Posterior cingulate gyrus (tissue), 11 donors: ENCODE measurements around the gene SYT13.

Experiments used
- DNase-seq, 10 donors: peaks; one replicate each; pipeline versions ENCODE4 v3.0.0 to v3.0.0-alpha.2; 2020 to 2021; ENCODE audit warnings: mixed read lengths in 3 of 10
- intact Hi-C: fragments of 100-400 bp; cut with DNase I; formaldehyde crosslinking; loops from one replicate; pipeline ENCODE4 v1.15.1; 2023

SYT13 gene, protein sequence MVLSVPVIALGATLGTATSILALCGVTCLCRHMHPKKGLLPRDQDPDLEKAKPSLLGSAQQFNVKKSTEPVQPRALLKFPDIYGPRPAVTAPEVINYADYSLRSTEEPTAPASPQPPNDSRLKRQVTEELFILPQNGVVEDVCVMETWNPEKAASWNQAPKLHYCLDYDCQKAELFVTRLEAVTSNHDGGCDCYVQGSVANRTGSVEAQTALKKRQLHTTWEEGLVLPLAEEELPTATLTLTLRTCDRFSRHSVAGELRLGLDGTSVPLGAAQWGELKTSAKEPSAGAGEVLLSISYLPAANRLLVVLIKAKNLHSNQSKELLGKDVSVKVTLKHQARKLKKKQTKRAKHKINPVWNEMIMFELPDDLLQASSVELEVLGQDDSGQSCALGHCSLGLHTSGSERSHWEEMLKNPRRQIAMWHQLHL

GRCh38 chr11:45285930-45286632 lies at the start of gene SYT13:
TSS of gene SYT13 (minus strand) at chr11:45286341. CDS start at chr11:45286207, 134 bp downstream.
- peak in 9 of 10 donors; percentile 13 to 97 (median 78) for DNase-seq
- intact Hi-C loops: no loop called here

- intact Hi-C loops: no loop called here
- no peak for DNase-seq
These were observed 49.3 kb upstream of the SYT13 start for GRCh38 chr11:45335434-45335833.

- DNase-seq: no peak
- intact Hi-C loops: loop anchor here (5.0 kb wide), 1 partner anchor 398 kb away; no protein-coding TSS in a partner anchor
These were observed 48.7 kb upstream of the SYT13 start for GRCh38 chr11:45334836-45335235.

DNA sequence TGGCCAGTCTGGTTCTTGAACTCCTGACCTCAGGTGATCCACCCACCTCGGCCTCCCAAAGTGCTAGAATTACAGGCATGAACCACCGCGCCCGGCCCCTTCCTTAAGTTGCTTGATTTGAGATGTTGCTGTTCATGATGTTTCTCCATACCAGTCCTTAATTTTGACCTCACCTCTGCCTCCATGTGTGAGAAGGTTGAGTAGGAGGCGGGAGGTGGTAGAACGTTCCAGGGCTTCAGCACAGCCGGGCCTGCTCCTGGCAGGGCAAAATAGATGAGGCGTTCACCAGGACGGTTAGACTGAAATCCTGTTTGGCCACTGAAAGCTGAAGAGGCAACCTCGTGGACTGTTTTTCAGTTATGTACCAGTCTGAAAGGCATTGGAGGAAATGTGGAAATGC lies 48.3 kb upstream of the SYT13 start:
- intact Hi-C loops: loop anchor here (5.0 kb wide), 1 partner anchor 397 kb away; no protein-coding TSS in a partner anchor
- DNase-seq: no peak

DNA sequence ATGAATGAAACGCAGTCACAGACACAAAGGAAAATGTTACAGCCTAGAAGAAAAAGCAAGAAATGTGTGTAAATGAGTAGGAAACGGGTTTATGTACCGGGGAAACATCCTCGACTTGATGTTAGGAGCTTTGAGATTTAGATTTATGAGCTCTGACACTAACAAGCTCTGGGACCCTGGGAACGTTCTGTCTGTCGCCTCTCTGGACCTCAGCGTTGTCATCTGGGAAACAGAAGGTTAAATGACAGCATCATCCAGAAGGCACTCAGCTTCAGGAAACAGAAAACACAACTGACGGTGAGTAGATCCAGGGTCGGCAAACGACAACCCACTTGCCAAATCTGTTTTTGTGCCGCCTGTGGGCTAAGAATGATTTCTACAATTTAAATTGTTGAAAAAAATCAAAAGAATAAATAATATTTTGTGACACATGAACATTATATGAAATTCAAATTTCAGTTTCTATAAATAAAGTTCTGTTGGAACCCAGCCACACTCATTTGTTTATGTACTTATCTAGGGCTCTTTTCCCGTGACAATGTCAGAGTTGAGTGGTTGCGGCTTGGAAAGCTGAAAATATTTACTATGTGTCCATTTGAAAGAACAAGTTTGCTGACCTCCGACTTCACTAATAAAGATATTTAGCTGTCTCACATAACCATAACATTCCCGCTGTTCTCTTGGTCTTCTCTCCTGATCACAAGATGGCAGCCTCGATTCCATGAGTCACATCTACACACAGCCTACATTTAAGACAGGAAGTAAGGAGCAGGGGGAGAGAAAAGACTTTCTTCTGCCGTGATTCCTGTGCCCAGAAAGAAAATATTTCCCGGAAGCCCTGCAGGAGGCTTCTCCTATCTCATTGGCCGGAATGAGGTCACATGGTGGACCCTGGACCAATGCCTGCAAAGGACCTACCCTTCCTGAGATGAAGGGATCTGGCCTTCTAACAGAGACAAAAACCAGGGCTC lies 47.1 kb upstream of the SYT13 start:
- peak in 1 of 10 donors; percentile 14 for DNase-seq
- intact Hi-C loops: loop anchor here (5.0 kb wide), 1 partner anchor 396 kb away; no protein-coding TSS in a partner anchor

DNA sequence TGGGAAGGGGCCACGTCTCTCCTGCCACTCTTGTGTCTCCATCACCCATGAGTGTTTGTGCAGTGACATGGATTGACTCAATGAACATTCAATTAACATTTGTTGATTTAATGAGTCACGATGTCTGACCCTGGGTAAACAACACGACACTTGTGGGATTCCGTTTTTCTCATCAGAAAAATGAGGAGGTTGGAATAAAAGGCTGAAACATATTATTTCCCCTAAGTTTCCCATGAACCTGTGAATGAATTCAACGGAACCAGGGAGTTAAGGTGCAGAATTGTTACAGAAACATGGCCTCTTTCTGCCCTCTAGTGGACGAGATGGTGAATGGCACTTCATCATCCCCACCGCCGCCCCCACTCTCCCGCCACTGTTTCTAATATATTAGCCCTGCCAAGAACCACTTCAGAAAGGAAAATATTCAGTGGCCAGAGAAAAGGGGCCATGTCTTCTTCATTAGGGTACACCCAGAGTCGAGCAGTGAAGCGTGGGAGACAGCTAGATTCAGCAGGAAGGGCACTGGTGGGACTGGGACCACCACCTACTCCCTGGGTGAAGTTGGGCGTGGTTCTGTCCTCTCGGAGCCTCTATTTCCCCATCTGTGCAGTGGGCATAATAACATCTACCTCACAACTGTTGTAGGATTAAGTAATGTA lies 46.3 kb upstream of the SYT13 start:
- peak in 3 of 10 donors; percentile 37 to 72 (median 45) for DNase-seq
- intact Hi-C loops: loop anchor here (1.0 to 5.0 kb wide), 2 partner anchors 222 to 395 kb away; no protein-coding TSS in a partner anchor

DNA sequence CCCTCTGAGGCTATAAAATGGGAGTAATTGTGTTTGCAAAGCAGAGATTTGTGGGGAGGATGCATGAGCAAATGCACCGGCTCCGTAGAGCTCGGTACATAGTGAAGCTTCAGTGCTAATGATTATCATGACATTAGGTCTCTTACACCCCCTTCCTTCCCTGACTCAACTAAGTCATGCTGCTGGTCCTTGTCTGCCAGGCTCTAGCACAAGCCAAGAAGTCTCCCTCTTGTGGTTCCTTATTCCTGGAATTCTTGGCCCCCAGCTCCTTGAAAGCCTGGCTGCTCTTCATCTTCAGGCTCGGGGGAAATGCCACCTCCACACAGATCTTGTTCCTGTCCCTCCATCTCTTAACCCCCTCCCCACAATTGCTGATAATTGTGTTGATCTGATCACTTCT lies 45.7 kb upstream of the SYT13 start:
- DNase-seq: no peak
- intact Hi-C loops: loop anchor here (1.0 to 5.0 kb wide), 2 partner anchors 222 to 395 kb away; no protein-coding TSS in a partner anchor

GRCh38 chr11:45328726-45329125 lies 42.6 kb upstream of the SYT13 start:
- no peak for DNase-seq
- intact Hi-C loops: no loop called here

DNA sequence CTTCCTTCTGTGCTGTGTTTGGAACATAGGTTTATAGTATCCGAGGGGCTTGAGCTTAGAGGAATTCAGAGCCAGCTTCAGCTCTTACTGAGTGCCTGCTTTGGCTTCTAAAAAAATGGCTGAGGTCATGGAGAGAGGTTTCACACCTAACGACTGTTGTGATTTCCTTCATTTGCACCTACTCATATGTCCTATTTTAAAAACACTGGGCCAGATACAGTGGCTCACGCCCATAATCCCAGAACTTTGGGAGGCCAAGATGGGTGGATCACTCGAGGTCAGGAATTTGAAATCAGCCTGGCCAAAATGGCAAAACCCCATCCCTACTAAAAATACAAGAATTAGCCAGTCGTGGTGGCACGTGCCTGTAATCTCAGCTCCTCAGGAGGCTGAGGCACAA lies 38.3 kb upstream of the SYT13 start:
- peak in 1 of 10 donors; percentile 15 for DNase-seq
- intact Hi-C loops: no loop called here

DNA sequence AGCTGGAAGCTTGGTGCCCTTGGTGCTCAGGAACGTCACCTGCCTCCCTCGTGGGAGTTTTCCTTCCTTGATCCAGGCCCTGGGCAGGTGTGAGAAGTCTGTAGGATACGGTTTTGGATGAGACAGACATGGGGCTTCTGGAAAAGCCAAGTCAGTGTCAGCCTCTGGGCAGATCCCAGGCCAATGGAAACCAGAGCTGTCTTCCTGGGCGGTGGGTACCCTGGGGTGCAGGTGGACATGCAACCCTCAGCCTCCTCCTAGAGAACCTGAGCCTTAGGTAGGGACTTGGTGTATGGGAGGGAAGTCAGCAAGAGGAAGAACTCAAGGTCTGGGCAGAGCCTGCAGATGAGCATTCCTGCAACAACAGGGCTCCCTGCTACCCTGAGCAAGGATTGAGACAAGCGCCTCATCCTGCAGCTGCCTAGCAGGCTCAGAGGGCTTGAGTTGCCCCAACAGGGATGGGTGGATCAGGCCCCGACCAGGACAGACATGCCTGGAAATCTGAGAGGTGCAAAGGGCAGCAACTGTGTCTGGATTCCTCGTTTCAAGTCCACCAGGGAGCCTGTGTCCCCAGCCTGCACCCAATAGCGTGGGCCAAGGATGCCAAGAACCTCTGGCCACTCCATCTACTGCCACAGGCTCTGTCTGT lies 37.6 kb upstream of the SYT13 start:
- DNase-seq: peak in 1 of 10 donors; percentile 55
- intact Hi-C loops: no loop called here

- DNase-seq: peak in 1 of 10 donors; percentile 24
- intact Hi-C loops: no loop called here
These were observed 36.9 kb upstream of the SYT13 start for GRCh38 chr11:45322891-45323600.

DNA sequence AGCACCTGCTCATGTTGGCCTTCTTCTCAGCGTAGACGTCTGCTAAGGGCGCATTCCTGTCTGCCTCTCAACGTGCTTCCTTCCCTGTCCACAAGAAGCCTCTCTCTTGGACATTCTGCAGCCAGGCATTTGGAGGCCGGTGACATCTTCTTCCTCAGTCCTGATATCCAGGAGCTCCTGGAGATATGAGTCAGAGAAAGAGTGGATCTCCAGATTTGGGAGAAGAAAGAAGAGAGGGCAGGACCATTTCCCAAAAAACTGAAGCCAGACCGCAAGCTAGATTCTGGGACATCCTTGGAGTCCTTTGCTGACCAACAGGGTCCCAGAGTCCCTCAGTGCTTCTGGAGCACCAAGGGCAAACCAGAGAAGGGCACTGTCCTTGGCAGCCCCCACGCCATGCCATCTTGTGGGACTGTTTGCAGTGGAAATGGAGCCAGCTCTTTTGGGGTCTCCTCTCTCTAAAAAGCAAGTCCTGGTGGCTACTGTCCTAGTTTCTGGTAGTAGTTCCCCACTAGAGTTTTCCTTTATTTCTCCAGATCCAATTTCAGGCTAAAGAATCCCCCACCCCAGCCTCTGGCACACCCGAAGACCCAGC lies 36.1 kb upstream of the SYT13 start:
- intact Hi-C loops: no loop called here
- DNase-seq: peak in 1 of 10 donors; percentile 63

- intact Hi-C loops: no loop called here
- peak in 1 of 10 donors; percentile 27 for DNase-seq
These were observed 35.5 kb upstream of the SYT13 start for GRCh38 chr11:45321669-45322068.

DNA sequence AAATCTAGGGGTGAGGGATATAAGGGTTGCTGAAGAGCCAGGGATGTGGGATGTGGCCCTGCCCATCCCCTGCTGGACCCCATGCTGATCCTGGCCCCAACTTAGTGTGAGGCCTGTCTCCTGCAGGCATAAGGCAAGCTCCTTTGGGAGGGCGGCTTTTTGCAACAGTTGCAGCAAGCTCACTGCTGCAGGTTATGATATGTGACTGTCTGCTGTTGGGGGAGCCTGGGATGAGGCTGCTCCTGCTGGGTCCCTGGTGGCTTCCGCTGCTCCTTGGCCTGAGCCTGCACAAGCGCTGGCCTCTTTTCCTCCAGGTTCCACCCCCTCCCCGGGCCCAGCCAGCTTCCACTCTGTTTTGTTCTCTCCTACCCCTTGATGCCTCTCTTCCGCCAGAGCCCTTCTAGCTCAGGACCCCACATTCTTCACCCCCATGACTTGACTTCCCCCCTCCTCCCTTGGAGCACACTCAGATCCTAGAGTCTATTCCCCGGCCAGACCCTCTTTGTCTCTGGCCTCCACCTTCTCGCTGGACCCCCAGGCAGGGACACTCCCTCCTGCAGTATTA lies 35.0 kb upstream of the SYT13 start:
- intact Hi-C loops: no loop called here

GRCh38 chr11:45320371-45320770 lies 34.2 kb upstream of the SYT13 start:
- intact Hi-C loops: no loop called here

More for the DNA sequence above, 35.0 kb upstream of the SYT13 start:
- DNase-seq: peak in 1 of 10 donors; percentile 64

DNA sequence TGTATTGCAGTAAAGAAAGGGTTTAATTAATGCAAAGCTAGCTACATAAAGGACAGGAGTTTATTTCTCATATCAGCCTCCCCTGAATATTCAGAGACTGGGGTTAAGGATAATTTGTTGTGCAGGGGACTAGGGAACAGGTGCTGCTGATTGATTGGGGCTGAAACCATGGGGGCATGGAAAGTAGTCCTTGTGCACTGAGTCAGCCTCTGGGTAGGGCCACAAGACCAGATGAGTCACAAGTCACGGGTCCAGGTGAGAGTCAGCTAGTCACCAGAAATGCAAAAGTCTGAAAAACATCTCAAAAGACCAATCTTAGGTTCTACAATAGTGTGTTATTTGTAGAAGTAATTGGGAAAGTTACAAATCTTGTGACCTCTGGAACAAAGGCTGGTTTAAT lies 32.9 kb upstream of the SYT13 start:
- peak in 1 of 10 donors; percentile 32 for DNase-seq
- intact Hi-C loops: no loop called here

More at GRCh38 chr11:45320371-45320770, 34.2 kb upstream of the SYT13 start:
- DNase-seq: peak in 1 of 10 donors; percentile 55

DNA sequence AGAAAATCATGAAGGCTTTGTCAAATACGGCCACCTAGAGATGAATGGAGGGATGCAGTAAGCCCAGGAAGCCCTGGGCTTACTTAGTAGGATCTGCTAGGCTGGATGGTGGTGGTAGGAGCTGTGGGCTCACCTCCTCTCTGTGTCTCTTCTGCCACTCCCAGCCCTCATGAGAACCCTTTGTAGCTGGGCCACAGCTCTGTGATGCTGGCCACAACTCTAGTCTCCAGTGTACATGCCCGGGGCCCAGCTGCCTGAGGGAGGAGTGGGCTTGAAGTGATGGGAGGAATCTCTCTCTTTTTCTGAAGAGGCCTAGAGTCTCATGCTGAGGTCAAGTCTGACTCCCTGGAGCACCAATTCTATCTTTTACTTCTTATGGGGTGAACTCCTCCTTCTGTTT lies 32.4 kb upstream of the SYT13 start:
- peak in 1 of 10 donors; percentile 51 for DNase-seq
- intact Hi-C loops: no loop called here

GRCh38 chr11:45316258-45316657 lies 30.1 kb upstream of the SYT13 start:
- intact Hi-C loops: no loop called here
- DNase-seq: peak in 1 of 10 donors; percentile 1
